Tibial artery (tissue), 4 donors: ENCODE results near the gene BICDL2.
A peak's percentile ranks its signal among the peaks of the same experiment; 100 is the strongest.
"Not testable (repeated sequence)": the region's sequence is repeated elsewhere in the genome, so short reads cannot be mapped to it uniquely, and the experiment has no call there.

Experiments
- DNase-seq, 2 donors: peaks; one replicate each; pipeline ENCODE4 v3.0.0-alpha.2; 2019
- H3K27ac ChIP-seq, 2 donors: fragments of 200-600 bp; sonication (generic) in 1 of 2; 1 replicate in 1 of 2; 2 replicates in 1 of 2; pipeline ENCODE4 v1.5.1; 2018 to 2019; ENCODE audit warnings: mild to moderate bottlenecking in 1 of 2
- H3K27me3 ChIP-seq, 2 donors: fragments of 200-600 bp; sonication (generic) in 1 of 2; one replicate each; pipeline versions ENCODE4 v1.5.1 to v1.6.0; 2016 to 2019
- H3K36me3 ChIP-seq, 3 donors: fragments of 200-600 bp; sonication (generic) in 2 of 3; one replicate each; pipeline ENCODE4 v1.5.1; 2016 to 2019; ENCODE audit warnings: mild to moderate bottlenecking in 2 of 3
- H3K4me1 ChIP-seq, 4 donors: fragments of 200-600 bp; sonication (generic) in 2 of 4; 1 replicate in 3 of 4; 2 replicates in 1 of 4; pipeline ENCODE4 v1.5.1; 2016 to 2019
- H3K4me3 ChIP-seq, 2 donors: fragments of 200-600 bp; sonication (generic) in 1 of 2; 1 replicate in 1 of 2; 2 replicates in 1 of 2; pipeline ENCODE4 v1.5.1; 2018 to 2019; ENCODE audit warnings: mild to moderate bottlenecking in 2 of 2
- H3K9me3 ChIP-seq, 3 donors: fragments of 200-600 bp; sonication (generic) in 1 of 3; one replicate each; pipeline ENCODE4 v1.5.1; 2016 to 2019
- CTCF ChIP-seq, 2 experiments: fragments of 200-600 bp in 1 of 2; fragments of 450-650 bp in 1 of 2; IDR thresholded peaks; one replicate each; pipeline ENCODE4 v1.5.1; 2017 to 2019; ENCODE audit warnings: antibody characterized with exemption in 2 of 2, mild to moderate bottlenecking in 1 of 2, moderate library complexity in 1 of 2
- intact Hi-C: fragments of 100-400 bp; cut with DNase I; formaldehyde crosslinking; loops from one replicate; pipeline ENCODE4 v1.15.0; 2023; ENCODE audit warnings: low total_unique reads

The BICDL2 gene

GRCh38 chr16:3059041-3059722 lies 22.4 kb upstream of the BICDL2 start:
- Histone ChIP-seq H3K27me3 (peaks cover 0 to 11% of the 10 kb centered on the region in 2 donors), H3K9me3 (no peaks in the 10 kb centered on the region), H3K27ac (peak overlapping the region; percentile 52 to 55), H3K4me3 (peak overlapping the region; percentile 56 to 73), H3K4me1 (peaks cover 0 to 24% (median 19%) of the 10 kb centered on the region in 4 donors), H3K36me3 (peaks cover 0 to under 1% (median 0%) of the 10 kb centered on the region in 3 donors)
- intact Hi-C loops = loop anchor here (5.0 kb wide), 1 partner anchor 63 kb away; no protein-coding TSS in a partner anchor
- peak; percentile 73 to 90 for DNase-seq
- TF ChIP-seq CTCF (IDR thresholded peaks at IDR 0.05) = peak; percentile 92 to 94

GRCh38 chr16:3058139-3059030 lies 21.6 kb upstream of the BICDL2 start:
- DNase-seq = peak in 1 of 2 donors; percentile 40
- Histone ChIP-seq H3K9me3 (no peaks in the 10 kb centered on the region), H3K27me3 (peaks cover 0 to 11% of the 10 kb centered on the region in 2 donors), H3K4me3 (peak overlapping the region; percentile 56 to 73), H3K27ac (peak overlapping the region; percentile 52 to 55), H3K36me3 (peaks cover 0 to 4% (median 0%) of the 10 kb centered on the region in 3 donors), H3K4me1 (peaks cover 0 to 24% (median 19%) of the 10 kb centered on the region in 4 donors)
- intact Hi-C loops = loop anchor here (5.0 kb wide), 1 partner anchor 64 kb away; no protein-coding TSS in a partner anchor
- TF ChIP-seq CTCF (IDR thresholded peaks at IDR 0.05) = no peak

- Histone ChIP-seq H3K9me3 (no peaks in the 10 kb centered on the region), H3K27ac (no peak overlapping the region), H3K36me3 (peaks cover 0 to 4% (median 0%) of the 10 kb centered on the region in 3 donors), H3K27me3 (peaks cover 0 to 11% of the 10 kb centered on the region in 2 donors), H3K4me3 (no peak overlapping the region), H3K4me1 (peaks cover 0 to 24% (median 19%) of the 10 kb centered on the region in 4 donors)
- TF ChIP-seq CTCF (IDR thresholded peaks at IDR 0.05) = no peak
- intact Hi-C loops = loop anchor here (5.0 kb wide), 1 partner anchor 65 kb away; no protein-coding TSS in a partner anchor
- DNase-seq = no peak
These were observed 20.7 kb upstream of the BICDL2 start for GRCh38 chr16:3057181-3058138.

GRCh38 chr16:3056336-3057180 lies 19.8 kb upstream of the BICDL2 start:
- Histone ChIP-seq H3K9me3 (no peaks in the 10 kb centered on the region), H3K36me3 (peaks cover 0 to 4% (median 0%) of the 10 kb centered on the region in 3 donors), H3K27ac (no peak overlapping the region), H3K27me3 (peaks cover 0 to 18% of the 10 kb centered on the region in 2 donors), H3K4me1 (peaks cover 0 to 24% (median 19%) of the 10 kb centered on the region in 4 donors), H3K4me3 (no peak overlapping the region)
- intact Hi-C loops = loop anchor here (5.0 kb wide), 1 partner anchor 66 kb away; no protein-coding TSS in a partner anchor
- DNase-seq = no peak
- no peak for TF ChIP-seq CTCF (IDR thresholded peaks at IDR 0.05)

- intact Hi-C loops = loop anchor here (5.0 kb wide), 1 partner anchor 67 kb away; no protein-coding TSS in a partner anchor
- Histone ChIP-seq H3K27me3 (peaks cover 0 to 25% of the 10 kb centered on the region in 2 donors), H3K4me1 (peaks cover 0 to 24% (median 19%) of the 10 kb centered on the region in 4 donors)
- H3K4me3 ChIP-seq, H3K27ac ChIP-seq, H3K36me3 ChIP-seq, H3K9me3 ChIP-seq, DNase-seq: not testable (repeated sequence)
These were observed 19.0 kb upstream of the BICDL2 start for GRCh38 chr16:3055734-3056115.
